ENCODE data around the gene RASAL2.
"Not testable (repeated sequence)": the region's sequence is repeated elsewhere in the genome, so short reads cannot be mapped to it uniquely, and the experiment has no call there.

RASAL2 gene

DNA sequence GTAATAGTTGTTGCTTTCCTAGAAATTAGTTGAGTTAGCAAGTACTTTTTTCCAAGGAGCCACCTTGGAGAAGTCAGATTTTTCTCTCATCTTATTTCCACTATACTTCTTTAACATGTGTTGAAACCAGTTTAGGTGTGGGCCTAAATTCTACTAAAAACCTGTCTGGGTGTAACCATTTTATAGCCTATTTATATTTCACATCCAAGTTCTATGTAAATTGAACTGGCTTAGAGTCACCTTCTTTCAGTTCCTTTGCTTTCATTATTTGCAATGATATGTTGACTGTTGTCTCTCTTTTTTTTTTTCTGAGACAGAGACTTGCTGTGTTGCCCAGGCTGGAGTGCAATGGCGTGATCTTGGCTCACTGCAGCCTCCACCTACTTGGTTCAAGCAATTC, 207.2 kb downstream of the RASAL2 start:
- no peaks in the 10 kb centered on the region for H3K36me3 ChIP-seq (ENCODE audit: control insufficient read depth, insufficient read depth, low read length)
- H3K27me3 ChIP-seq (replicated peaks; ENCODE audit: control insufficient read depth, insufficient read depth, low read length) = no peaks in the 10 kb centered on the region
- DNase-seq (ENCODE audit: extremely low read depth, insufficient read length) = no peak
- TF ChIP-seq, protein P1, sequence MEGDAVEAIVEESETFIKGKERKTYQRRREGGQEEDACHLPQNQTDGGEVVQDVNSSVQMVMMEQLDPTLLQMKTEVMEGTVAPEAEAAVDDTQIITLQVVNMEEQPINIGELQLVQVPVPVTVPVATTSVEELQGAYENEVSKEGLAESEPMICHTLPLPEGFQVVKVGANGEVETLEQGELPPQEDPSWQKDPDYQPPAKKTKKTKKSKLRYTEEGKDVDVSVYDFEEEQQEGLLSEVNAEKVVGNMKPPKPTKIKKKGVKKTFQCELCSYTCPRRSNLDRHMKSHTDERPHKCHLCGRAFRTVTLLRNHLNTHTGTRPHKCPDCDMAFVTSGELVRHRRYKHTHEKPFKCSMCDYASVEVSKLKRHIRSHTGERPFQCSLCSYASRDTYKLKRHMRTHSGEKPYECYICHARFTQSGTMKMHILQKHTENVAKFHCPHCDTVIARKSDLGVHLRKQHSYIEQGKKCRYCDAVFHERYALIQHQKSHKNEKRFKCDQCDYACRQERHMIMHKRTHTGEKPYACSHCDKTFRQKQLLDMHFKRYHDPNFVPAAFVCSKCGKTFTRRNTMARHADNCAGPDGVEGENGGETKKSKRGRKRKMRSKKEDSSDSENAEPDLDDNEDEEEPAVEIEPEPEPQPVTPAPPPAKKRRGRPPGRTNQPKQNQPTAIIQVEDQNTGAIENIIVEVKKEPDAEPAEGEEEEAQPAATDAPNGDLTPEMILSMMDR (IDR thresholded peaks at IDR 0.05; ENCODE audit: insufficient read depth, low read length, poor library complexity, severe bottlenecking) = no peak
- H3K4me3 ChIP-seq (replicated peaks; ENCODE audit: low read depth, low read length) = no peak overlapping the region

GRCh38 chr1:178307264-178307663, 213.4 kb downstream of the RASAL2 start:
- Histone ChIP-seq H3K36me3 (ENCODE audit: control insufficient read depth, insufficient read depth, low read length) (no peaks in the 10 kb centered on the region), H3K4me3 (replicated peaks; ENCODE audit: low read depth, low read length) (no peak overlapping the region), H3K27me3 (replicated peaks; ENCODE audit: control insufficient read depth, insufficient read depth, low read length) (no peaks in the 10 kb centered on the region)
- no peak for DNase-seq (ENCODE audit: extremely low read depth, insufficient read length)
- TF ChIP-seq, protein P1 (IDR thresholded peaks at IDR 0.05; ENCODE audit: insufficient read depth, low read length, poor library complexity, severe bottlenecking) = no peak

DNA sequence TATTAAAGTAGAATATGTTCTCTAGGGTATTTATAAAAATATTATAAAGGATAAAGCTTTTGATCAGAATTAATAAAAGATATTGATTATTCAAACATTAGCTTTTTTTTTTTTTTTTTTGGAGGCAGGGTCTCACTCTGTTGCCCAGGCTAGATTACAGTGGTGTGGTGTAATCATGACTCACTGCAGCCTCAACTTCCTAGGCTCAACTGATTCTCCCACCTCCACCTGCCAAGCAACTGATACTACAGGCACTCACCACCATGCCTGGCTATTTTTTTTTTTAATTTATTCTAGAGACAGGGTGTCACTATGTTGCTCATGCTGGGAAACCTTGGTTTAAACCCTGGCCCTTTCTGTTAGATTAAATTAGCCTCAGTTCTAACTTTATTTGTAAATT, 214.5 kb downstream of the RASAL2 start:
- no peaks in the 10 kb centered on the region for H3K36me3 ChIP-seq (ENCODE audit: control insufficient read depth, insufficient read depth, low read length)
- H3K27me3 ChIP-seq (replicated peaks; ENCODE audit: control insufficient read depth, insufficient read depth, low read length) = no peaks in the 10 kb centered on the region
- TF ChIP-seq, protein P1 (IDR thresholded peaks at IDR 0.05; ENCODE audit: insufficient read depth, low read length, poor library complexity, severe bottlenecking) = no peak
- H3K4me3 ChIP-seq (replicated peaks; ENCODE audit: low read depth, low read length) = no peak overlapping the region
- DNase-seq (ENCODE audit: extremely low read depth, insufficient read length) = no peak

DNA sequence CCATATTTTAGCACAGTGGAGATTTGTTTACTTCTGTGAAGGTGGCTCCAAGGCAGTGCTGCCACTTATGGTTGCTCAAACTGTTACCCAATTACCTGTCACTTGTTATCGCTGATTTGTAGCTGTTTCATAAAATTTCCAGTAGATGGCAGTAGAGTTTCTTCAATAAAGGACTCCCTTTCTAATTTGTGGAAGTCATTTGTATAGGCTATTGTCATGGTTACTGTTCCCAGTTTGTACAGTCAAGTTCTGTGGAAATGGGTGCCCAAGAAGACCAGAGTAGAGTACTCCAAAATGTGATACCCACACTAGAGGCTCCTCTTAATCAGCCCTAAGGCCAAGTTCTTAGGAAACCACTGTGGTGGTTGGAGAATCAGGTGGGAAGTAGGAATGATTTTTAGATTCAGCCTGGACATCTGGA, 216.8 kb downstream of the RASAL2 start:
- TF ChIP-seq, protein P1 (IDR thresholded peaks at IDR 0.05; ENCODE audit: insufficient read depth, low read length, poor library complexity, severe bottlenecking) = peak; percentile 53

DNA sequence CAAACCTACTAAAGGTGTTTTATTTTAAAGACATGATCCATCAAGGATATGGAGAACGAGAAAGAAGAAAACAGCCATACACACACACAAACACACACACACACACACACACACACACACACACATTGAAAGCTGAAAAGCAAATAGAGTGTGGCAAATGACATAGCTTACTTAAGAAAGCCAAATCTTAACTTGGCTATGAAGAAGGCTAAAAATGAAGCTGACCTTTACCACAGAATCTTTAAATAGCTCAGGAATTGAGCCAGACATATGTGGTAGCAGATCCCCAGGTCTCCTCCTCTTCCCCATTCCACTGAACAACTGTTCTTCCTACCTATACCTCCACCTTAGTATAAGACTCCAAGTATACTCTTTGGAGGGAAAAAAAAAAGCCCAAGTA, 217.3 kb downstream of the RASAL2 start:
- no peak for DNase-seq (ENCODE audit: extremely low read depth, insufficient read length)
- no peak overlapping the region for H3K4me3 ChIP-seq (replicated peaks; ENCODE audit: low read depth, low read length)
- H3K27me3 ChIP-seq (replicated peaks; ENCODE audit: control insufficient read depth, insufficient read depth, low read length) = no peaks in the 10 kb centered on the region
- H3K36me3 ChIP-seq (ENCODE audit: control insufficient read depth, insufficient read depth, low read length) = no peaks in the 10 kb centered on the region
- TF ChIP-seq, protein P1 (IDR thresholded peaks at IDR 0.05; ENCODE audit: insufficient read depth, low read length, poor library complexity, severe bottlenecking) = no peak

More for the DNA sequence above, 216.8 kb downstream of the RASAL2 start:
- Histone ChIP-seq H3K27me3 (replicated peaks; ENCODE audit: control insufficient read depth, insufficient read depth, low read length) (no peaks in the 10 kb centered on the region), H3K4me3 (replicated peaks; ENCODE audit: low read depth, low read length) (no peak overlapping the region), H3K36me3 (ENCODE audit: control insufficient read depth, insufficient read depth, low read length) (no peaks in the 10 kb centered on the region)
- no peak for DNase-seq (ENCODE audit: extremely low read depth, insufficient read length)

DNA sequence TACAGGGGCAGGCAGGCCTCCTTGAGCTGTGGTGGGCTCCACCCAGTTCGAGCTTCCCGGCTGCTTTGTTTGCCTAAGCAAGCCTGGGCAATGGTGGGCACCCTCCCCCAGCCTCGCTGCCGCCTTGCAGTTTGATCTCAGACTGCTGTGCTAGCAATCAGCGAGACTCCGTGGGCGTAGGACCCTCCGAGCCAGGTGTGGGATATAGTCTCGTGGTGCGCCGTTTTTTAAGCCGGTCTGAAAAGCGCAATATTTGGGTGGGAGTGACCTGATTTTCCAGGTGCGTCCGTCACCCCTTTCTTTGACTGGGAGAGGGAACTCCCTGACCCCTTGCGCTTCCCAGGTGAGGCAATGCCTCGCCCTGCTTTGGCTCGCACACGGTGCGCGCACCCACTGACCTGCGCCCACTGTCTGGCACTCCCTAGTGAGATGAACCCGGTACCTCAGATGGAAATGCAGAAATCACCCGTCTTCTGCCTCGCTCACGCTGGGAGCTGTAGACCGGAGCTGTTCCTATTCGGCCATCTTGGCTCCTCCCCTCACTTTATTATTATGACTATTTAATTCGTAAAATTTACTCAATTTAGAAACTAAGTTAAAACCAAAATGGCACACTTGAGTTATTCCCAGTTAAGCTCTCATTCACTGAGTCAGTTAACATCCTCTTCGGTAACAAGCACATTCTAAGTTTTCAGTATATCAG, 226.5 kb downstream of the RASAL2 start:
- not testable (repeated sequence) for DNase-seq (ENCODE audit: extremely low read depth, insufficient read length); H3K4me3 ChIP-seq (replicated peaks; ENCODE audit: low read depth, low read length)

More for the DNA sequence above, 226.5 kb downstream of the RASAL2 start:
- H3K36me3 ChIP-seq (ENCODE audit: control insufficient read depth, insufficient read depth, low read length); H3K27me3 ChIP-seq (replicated peaks; ENCODE audit: control insufficient read depth, insufficient read depth, low read length): not testable (repeated sequence)
